GM19468 (cell line): Measurements from ENCODE around the gene PSMB10.
"Not testable (repeated sequence)": the region's sequence is repeated elsewhere in the genome, so short reads cannot be mapped to it uniquely, and the experiment has no call there.

Source experiments
- ATAC-seq: cut with Tn5 transposase; IDR thresholded peaks from one replicate; pipeline ENCODE4 v1.9.1; 2021; ENCODE audit warnings: mild to moderate bottlenecking, moderate library complexity, moderate number of reproducible peaks; ENCODE audit not compliant: unreplicated experiment; ENCODE audit errors: extremely low read depth

PSMB10 gene

DNA sequence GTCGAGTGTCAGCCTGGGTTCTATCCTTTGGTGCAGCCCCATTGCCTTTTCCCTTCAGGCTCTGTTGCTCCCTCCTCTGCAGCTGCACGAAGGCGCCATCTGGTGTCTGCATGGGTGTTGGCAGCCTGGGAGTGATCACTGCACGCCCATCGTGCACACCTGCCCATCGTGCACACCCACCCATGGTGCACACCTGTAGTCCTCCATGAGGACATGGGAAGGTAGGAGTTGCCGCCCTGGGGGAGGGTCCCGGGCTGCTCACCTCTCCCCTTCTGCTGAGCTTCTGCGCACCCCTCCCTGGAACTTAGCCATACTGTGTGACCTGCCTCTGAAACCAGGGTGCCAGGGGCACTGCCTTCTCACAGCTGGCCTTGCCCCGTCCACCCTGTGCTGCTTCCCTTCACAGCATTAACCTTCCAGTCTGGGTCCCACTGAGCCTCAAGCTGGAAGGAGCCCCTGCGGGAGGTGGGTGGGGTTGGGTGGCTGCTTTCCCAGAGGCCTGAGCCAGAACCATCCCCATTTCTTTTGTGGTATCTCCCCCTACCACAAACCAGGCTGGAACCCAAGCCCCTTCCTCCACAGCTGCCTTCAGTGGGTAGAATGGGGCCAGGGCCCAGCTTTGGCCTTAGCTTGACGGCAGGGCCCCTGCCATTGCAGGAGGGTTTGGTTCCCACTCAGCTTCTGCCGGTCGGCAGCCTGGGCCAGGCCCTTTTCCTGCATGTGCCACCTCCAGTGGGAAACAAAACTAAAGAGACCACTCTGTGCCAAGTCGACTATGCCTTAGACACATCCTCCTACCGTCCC lies 7.9 kb downstream of the PSMB10 start:
- ATAC-seq = no peak

GRCh38 chr16:67928147-67928546 lies 8.5 kb downstream of the PSMB10 start:
- ATAC-seq = no peak

GRCh38 chr16:67927131-67927941 lies 9.3 kb downstream of the PSMB10 start:
- no peak for ATAC-seq

DNA sequence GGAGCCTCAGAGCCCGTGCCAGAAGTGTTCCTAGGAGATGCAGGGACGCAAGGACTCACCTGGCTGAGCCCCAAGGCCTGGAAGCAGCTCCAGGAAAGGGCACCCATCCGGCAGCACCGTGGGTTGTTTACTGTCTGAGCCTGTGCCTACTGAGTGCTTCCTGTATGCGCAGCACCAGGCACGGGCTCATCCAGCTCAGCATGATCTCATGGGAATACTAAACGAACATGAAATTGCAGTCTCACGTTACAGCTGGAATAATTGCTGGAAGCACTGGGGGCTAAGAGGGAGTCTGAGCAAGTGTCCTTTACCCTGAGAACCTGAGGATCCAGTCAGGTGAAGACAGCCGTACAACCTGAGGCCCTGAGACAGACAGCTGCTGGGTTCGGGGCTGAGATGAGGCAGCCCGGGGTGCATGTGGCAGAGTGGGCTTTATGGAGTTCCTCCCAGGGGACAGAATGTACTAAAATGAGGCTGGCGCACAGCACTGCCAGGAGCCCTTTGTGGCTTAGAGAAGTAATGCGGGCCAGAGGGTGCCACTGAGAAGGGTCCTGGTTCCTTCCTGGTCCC lies 10.4 kb downstream of the PSMB10 start:
- no peak for ATAC-seq

DNA sequence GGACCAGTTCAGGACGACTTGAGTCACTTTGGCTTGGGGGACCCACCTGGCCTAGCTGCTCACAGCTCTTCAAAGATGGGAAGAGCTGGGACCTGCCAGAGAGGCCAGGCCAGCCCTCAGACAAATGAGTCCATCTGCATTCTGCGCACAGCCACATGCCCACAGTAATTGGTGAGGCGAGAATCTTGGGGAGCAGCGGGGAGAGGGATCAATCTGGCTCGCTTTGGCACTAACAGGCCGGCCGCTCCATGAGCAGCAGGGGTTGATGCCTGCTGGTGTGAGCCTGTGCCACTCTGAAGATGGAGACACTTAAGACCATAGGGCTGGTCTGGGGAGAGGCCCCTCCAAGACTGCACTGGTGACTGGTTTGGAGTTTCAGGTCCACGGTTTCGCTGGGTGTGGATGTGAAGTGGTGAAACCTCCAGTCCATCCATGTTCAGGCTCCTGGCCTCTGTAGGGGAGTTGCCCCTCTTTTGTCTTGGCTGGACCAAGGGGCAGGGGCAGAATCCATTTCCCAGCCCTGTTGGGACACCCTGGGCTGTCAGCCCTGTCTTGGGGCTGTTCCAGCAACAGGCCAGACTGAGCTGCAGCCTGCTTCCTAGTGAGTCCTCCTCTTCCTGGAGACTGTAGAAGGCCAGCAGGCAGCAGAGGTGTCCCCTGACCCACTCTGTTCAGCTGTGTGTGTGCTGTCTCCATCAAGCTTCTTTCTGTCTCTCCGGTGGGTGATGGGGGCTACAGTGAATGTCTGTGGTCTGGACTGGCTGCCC lies 12.3 kb downstream of the PSMB10 start:
- no peak for ATAC-seq

GRCh38 chr16:67923414-67924116 lies 13.1 kb downstream of the PSMB10 start:
- ATAC-seq = no peak

DNA sequence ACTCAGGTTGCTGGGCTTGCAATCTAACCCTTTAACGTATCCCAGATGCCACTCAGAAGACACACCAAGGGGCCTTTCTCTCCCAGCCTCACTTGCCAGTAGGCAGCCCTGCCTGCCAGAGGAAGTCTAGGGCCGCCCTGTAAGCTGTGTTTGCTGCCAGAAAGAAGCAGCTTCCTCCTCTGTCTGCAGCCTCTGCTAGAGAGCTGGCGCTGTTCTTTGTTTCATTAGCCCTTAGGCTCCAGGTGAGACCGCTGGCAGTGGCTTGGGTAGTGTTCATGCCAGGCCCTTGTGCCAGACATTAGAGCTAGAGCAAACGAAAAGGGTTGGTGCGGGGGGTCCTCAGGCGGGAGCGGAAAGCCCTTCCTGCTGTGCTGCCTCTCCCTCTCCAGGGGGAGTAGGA lies 13.9 kb downstream of the PSMB10 start:
- ATAC-seq = no peak

GRCh38 chr16:67922221-67922620 lies 14.4 kb downstream of the PSMB10 start:
- ATAC-seq = no peak

DNA sequence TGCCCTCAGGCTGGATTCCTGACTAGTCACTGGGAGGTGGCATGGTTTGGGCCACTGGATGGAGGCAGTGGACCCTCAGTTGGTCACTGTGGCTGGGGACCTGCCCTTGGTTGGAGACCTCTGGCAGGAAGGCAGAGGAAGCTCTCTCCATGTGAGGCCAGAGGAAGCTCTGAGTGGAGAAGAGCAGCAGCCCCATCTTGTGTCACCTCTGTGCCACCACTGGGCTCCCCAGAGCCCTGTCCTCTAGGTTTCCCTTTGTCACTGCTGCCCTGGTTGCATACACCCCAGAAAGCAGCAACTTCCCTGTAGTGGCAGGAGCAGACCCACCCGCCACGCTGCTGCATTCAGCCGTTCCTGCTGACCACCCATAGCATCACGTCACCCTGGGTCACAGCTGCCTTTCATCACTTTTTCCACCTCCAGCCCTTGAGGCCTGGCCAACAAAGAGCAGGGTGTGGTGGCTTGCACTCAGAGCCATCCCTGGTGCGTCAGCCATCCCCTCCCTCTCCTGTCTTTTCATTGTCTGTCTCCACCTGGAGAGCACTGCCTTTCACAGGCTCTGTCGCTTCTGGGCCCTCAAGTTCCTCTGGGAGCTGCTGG lies 16.9 kb downstream of the PSMB10 start:
- no peak for ATAC-seq

- ATAC-seq = no peak
Observed at GRCh38 chr16:67917852-67918236, 18.8 kb downstream of the PSMB10 start.

GRCh38 chr16:67917140-67917851 lies 19.4 kb downstream of the PSMB10 start:
- no peak for ATAC-seq

GRCh38 chr16:67915831-67916723 lies 20.6 kb downstream of the PSMB10 start:
- no peak for ATAC-seq

GRCh38 chr16:67915496-67915769 lies 21.2 kb downstream of the PSMB10 start:
- ATAC-seq = not testable (repeated sequence)

DNA sequence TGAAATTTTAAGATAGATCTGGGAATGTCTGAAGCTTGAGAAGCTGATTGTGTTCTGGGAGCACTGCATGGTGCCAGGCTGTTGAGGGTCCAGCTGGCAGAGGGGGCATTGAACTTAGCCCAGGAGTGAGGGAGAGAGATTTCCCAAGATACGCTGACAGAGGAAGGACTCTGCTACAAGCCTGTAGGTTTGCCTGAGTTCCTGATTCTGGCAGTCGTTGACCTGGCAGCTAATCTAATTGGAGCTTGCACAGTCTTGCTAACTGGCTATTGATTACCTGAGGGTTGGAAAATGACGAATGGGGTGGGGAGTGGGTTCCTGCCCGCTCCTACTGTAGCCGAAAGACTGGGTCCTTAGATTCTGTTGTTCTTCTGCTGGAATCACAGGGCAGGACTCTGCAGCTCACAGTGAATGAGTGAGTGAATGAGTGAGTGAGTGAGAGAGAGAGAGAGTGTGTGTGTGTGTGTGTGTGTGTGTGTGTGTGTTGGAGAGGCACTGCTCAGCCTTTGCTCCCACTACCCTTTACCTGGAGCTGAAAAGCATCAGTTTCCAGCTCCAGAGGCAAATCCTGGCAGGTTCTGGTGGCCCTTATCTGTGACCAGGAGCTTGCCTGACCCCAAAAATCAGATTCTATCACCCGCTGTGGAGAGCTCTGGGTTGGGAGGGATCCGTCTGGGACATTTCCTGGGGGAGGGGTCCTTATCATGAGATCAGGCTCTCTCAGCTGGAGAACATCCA lies 21.7 kb downstream of the PSMB10 start:
- no peak for ATAC-seq

DNA sequence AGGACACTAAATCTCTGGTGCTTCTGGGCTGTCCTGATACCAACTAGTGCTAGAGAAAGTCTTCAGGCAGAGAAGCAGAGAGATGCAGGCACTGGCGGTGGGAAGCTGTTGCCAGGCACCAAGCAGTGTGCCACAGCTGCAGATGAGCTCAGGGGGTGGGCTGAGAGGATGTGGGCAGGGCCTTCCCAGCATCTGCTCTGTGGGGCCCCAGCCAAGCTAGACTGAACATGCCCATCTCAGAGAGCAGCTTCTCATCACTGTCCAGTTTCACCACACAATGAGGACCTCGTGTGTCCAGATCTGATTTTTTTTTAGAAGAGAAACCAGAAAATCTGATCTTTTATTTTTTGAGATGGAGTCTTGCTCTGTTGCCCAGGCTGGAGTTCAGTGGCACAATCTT lies 26.5 kb downstream of the PSMB10 start:
- no peak for ATAC-seq

DNA sequence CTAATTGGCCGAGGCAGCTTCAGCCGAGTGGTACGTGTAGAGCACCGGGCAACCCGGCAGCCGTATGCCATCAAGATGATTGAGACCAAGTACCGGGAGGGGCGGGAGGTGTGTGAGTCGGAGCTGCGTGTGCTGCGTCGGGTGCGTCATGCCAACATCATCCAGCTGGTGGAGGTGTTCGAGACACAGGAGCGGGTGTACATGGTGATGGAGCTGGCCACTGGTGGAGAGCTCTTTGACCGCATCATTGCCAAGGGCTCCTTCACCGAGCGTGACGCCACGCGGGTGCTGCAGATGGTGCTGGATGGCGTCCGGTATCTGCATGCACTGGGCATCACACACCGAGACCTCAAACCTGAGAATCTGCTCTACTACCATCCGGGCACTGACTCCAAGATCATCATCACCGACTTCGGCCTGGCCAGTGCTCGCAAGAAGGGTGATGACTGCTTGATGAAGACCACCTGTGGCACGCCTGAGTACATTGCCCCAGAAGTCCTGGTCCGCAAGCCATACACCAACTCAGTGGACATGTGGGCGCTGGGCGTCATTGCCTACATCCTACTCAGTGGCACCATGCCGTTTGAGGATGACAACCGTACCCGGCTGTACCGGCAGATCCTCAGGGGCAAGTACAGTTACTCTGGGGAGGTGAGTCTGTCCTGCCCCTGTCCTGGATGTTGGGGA lies 27.5 kb downstream of the PSMB10 start:
- no peak for ATAC-seq
